ENCODE results near the gene TSGA10.
"Not testable (repeated sequence)": the region's sequence is repeated elsewhere in the genome, so short reads cannot be mapped to it uniquely, and the experiment has no call there.

The TSGA10 gene

DNA sequence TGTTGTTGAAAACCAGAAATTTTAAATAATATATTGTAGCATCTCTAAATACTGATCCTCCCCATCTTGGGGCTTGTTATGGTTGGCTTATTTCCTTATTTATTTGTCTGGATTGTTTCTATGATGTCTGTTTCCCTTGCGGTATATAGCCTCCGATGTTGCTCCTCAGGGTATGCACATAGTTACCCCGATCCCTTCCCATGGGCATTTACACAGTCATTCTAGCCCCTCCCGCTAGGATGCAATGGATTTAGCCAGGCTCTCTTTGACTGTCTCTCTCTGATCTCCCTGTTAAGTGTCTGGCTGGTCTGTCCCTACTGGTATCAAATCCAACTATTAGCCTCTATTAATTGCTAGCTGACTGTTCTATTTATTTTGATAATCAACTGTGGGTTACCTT is 126.9 kb downstream of the TSGA10 start:
- DNase-seq (ENCODE audit: extremely low read depth, low read depth), result no peak
- TF ChIP-seq, protein P1, sequence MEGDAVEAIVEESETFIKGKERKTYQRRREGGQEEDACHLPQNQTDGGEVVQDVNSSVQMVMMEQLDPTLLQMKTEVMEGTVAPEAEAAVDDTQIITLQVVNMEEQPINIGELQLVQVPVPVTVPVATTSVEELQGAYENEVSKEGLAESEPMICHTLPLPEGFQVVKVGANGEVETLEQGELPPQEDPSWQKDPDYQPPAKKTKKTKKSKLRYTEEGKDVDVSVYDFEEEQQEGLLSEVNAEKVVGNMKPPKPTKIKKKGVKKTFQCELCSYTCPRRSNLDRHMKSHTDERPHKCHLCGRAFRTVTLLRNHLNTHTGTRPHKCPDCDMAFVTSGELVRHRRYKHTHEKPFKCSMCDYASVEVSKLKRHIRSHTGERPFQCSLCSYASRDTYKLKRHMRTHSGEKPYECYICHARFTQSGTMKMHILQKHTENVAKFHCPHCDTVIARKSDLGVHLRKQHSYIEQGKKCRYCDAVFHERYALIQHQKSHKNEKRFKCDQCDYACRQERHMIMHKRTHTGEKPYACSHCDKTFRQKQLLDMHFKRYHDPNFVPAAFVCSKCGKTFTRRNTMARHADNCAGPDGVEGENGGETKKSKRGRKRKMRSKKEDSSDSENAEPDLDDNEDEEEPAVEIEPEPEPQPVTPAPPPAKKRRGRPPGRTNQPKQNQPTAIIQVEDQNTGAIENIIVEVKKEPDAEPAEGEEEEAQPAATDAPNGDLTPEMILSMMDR (IDR thresholded peaks at IDR 0.05; ENCODE audit: low read depth, low read length), result no peak

GRCh38 chr2:99000708-99001107 is 154.0 kb downstream of the TSGA10 start:
- no peak for DNase-seq (ENCODE audit: extremely low read depth, low read depth)
- TF ChIP-seq, protein P1 (IDR thresholded peaks at IDR 0.05; ENCODE audit: low read depth, low read length), result no peak

- DNase-seq (ENCODE audit: extremely low read depth, low read depth), result not testable (repeated sequence)
These were observed 166.0 kb downstream of the TSGA10 start for GRCh38 chr2:98988695-98989094.

GRCh38 chr2:98985905-98986666 is 168.7 kb downstream of the TSGA10 start:
- TF ChIP-seq, protein P1 (IDR thresholded peaks at IDR 0.05; ENCODE audit: low read depth, low read length), result no peak
- DNase-seq (ENCODE audit: extremely low read depth, low read depth), result no peak

DNA sequence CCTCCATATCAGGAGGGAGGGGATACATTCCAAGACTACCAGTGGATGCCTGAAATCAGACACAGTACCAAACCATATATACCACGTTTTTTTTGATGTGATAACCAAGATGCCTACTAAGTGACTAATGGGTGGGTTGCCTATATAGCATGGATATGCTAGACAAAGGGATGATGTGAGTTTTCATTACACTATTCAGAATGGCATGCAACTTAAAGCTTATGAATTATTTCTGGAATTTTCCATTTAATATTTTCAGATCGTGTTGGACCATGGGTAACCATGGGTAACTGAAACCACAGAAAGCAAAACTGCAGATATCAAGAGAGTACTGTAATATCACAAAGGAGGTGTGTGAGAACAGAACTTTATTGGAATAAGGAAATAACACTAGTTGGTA is 179.1 kb downstream of the TSGA10 start:
- DNase-seq (ENCODE audit: extremely low read depth, low read depth), result no peak

DNA sequence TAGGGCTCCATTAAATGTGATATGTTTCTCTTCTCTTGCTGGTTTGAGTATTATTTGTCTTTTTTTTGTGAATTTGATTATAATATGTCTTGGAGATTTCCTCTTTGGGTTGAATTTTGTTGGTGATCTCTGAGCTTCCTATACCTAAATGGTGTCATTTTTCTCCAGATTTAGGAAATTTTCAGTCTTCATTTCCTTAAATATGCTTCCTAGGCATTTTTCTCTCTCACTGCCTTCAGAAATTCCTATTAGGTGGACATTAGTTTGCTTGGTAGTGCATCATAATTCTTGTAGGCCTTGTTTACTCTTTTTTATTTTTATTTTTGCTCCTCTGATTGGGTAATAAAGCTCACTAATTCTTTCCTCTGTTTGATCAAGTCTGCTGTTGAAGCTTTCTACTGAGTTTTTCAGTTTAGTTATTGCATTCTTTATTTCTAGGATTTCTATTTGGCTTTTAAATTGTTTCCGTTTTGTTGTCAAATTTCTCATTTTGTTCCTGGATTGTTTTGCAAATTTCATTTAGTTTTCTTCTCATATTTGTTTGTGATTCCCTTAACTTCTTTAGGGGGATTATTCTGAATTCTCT is 182.1 kb downstream of the TSGA10 start:
- DNase-seq (ENCODE audit: extremely low read depth, low read depth), result no peak
- TF ChIP-seq, protein P1 (IDR thresholded peaks at IDR 0.05; ENCODE audit: low read depth, low read length), result no peak

More for the DNA sequence above, 179.1 kb downstream of the TSGA10 start:
- TF ChIP-seq, protein P1 (IDR thresholded peaks at IDR 0.05; ENCODE audit: low read depth, low read length), result no peak

DNA sequence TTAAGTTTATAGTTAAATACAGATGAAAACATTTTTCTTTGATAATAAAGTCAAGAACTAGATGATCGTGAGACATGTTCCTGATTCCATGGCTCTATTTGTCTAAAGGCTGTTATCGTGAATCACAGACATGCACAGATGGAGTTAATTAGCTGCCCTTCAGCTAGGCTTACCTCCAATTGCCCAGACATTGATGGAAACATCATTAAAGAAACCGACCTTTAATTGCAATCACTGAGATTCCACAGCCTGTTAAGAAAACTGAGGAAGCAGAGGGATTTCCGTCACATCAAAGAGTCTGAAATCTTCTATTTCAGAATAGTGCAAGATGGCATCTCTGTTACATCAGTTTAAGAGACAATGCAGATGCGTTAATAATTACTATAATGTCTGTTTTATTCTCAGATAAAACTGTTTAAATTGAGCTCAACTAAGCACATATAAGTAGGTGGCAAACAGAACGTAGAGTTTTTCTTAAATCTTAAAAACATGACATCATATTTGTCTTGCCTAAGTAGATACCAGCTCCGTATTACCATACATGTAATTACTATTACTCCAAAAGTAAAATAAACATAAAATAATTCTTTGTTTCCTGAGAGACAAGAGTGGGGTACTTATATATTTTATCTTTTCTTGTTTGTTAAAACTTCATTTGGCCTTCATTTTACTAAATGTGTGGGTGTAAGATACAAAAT is 194.8 kb downstream of the TSGA10 start:
- DNase-seq (ENCODE audit: extremely low read depth, low read depth), result peak; percentile 10
- TF ChIP-seq, protein P1 (IDR thresholded peaks at IDR 0.05; ENCODE audit: low read depth, low read length), result no peak
